Left hindlimb (tissue), 1 donor: ENCODE measurements around the gene SENP8.
A peak's percentile ranks its signal among the peaks of the same experiment; 100 is the strongest.
"Not testable (repeated sequence)": the region's sequence is repeated elsewhere in the genome, so short reads cannot be mapped to it uniquely, and the experiment has no call there.

Experiments
- DNase-seq: peaks from one replicate; pipeline ENCODE4 v3.0.0-alpha.2; 2018

The SENP8 gene

GRCh38 chr15:72156928-72157327 lies 38.7 kb downstream of the SENP8 start:
- no peak for DNase-seq

- DNase-seq = no peak
These were observed 42.6 kb downstream of the SENP8 start for GRCh38 chr15:72160696-72161245.

GRCh38 chr15:72161361-72162132 lies 43.3 kb downstream of the SENP8 start:
- no peak for DNase-seq

- DNase-seq = no peak
These were observed 44.4 kb downstream of the SENP8 start for GRCh38 chr15:72162569-72162968.

- DNase-seq = no peak
These were observed 45.5 kb downstream of the SENP8 start for GRCh38 chr15:72163719-72164118.

GRCh38 chr15:72166716-72167417 lies 48.7 kb downstream of the SENP8 start:
- DNase-seq = no peak

GRCh38 chr15:72167445-72167844 lies 49.2 kb downstream of the SENP8 start:
- no peak for DNase-seq

- peak; percentile 46 for DNase-seq
These were observed 50.1 kb downstream of the SENP8 start for GRCh38 chr15:72168131-72168807.

GRCh38 chr15:72168808-72169190 lies 50.6 kb downstream of the SENP8 start:
- DNase-seq = no peak

- DNase-seq = no peak
These were observed 51.2 kb downstream of the SENP8 start for GRCh38 chr15:72169236-72169920.

GRCh38 chr15:72169921-72170611 lies 51.9 kb downstream of the SENP8 start:
- no peak for DNase-seq

- no peak for DNase-seq
These were observed 52.5 kb downstream of the SENP8 start for GRCh38 chr15:72170691-72171090.

GRCh38 chr15:72171978-72172377 lies 53.8 kb downstream of the SENP8 start:
- not testable (repeated sequence) for DNase-seq

GRCh38 chr15:72172796-72173195 lies 54.6 kb downstream of the SENP8 start:
- no peak for DNase-seq

- DNase-seq = no peak
These were observed 55.2 kb downstream of the SENP8 start for GRCh38 chr15:72173401-72173800.

GRCh38 chr15:72173864-72174550 lies 55.8 kb downstream of the SENP8 start:
- no peak for DNase-seq

GRCh38 chr15:72174551-72175165 lies 56.5 kb downstream of the SENP8 start:
- no peak for DNase-seq

- DNase-seq = no peak
These were observed 57.2 kb downstream of the SENP8 start for GRCh38 chr15:72175186-72176044.

GRCh38 chr15:72176159-72176558 lies 58.0 kb downstream of the SENP8 start:
- peak; percentile 73 for DNase-seq

- DNase-seq = no peak
These were observed 58.5 kb downstream of the SENP8 start for GRCh38 chr15:72176743-72177142.
